AG20443 (cell line): ENCODE measurements around the gene DAZAP1.
A peak's percentile ranks its signal among the peaks of the same experiment; 100 is the strongest.
"Not testable (repeated sequence)": the region's sequence is repeated elsewhere in the genome, so short reads cannot be mapped to it uniquely, and the experiment has no call there.

Experiments
- DNase-seq: peaks from one replicate; pipeline ENCODE4 v3.0.0; 2012; ENCODE audit warnings: low spot score, mixed read lengths

The DAZAP1 gene

DNA sequence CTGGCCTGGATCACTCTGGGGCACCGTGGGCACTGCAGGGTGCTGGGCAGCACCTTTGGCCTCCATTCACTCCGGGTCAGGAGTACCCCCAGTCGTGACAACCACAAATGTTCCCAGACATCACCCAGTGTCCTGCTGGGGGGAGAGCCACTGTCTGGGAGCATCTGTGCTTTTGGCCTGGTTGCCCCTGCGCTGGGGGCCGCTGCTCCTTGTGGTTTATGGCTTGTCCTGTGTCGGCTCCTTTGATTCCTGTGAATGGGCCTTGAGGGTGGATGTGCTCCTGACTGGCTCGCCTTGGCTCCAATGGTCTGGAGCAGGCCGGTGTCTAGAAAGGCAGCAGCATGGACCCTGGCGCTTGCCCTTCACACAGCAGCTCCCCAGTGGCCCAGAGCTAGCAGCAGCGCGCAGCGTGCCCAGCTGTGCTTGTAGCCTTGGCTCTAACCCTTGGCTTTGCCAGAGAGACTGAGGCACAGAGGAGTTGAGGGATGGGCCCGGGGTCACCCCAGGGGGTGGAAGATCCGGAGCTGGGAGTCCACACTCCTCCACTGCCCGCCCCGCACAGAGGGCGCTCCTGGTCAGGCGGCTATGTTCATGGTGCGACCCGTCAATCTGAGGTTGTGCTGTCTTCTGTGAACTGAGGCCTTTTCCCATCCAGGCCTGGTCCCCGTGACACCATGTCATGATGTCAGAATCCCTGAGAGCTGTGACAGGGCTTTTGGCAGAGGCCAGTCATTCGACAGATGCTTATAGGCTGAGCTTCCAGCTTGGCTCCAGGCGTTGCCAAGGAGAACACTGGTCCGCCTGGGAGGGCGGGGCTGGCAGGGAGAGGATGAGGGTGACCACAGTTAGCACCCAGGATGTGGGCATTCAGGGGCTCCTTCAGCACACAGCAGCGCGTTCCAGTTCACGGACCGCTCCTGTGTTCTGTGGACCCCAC is 4.1 kb downstream of the DAZAP1 start:
- DNase-seq: peak; percentile 58

DNA sequence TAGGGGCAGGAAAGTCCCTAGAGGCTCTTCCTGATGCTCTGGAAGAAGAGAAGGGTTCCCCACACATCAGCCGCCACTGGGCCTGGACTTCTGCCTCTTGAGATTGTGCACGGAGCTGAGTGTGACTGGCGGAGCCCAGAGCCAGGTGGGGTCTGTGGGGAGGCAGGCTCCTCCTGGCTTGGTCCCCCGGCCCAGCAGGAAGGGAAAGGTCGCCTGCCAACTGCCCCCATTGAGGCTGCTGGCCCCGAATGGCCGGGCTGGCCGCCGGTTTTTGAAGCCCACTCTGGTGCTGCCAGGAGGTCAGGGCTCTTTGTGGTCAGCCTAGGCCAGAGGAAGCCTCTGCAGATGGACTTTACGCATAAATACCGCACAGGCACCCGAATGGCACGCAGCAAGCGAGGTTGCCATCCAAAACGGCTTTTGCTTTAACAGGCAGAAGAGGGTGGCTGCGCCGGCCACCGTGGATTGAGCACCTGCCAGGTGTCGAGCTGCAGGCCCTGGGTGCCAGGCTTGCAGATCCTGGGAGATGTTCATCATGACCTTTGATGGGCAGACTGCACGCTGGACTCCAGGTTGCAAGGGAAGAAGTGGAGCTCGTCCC is 5.0 kb downstream of the DAZAP1 start:
- DNase-seq: no peak

DNA sequence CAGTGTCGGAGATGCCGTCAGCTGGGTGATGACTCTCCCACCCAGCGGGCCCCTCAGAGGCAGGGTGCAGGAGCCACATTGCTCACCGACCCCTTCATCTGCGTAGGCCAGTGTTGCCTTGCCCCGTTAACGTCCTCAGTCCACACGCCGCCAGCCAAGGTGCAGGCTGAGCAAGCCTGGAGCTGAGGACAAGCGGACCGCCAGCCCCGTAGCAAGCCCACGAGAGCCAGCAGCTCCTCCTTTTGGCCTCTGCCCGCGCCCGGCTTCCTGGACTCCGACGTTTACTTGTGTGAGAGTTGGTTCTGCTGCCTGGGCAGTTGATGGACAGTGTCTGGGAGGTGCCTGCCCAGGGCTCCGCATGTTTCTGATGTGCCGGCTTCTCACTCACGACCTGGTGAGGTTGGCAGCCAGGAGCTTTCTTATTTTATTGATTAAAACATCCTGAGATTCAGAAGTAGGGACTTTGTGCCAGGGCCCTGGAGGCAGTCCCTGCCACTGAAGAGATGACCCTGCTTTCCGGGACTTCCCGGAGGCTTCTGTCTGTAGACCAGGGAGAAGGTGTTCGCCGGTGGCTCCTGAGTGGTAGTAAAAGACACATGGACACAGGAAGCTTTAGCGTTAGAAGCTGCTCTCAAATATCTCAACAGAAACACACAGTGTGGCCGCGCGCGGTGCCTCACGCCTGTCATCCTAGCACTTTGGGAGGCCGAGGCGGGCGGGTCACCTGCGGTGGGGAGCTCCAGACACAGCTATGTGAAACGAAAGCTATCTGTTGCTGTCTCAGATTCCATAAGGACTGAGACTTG is 5.8 kb downstream of the DAZAP1 start:
- no peak for DNase-seq

DNA sequence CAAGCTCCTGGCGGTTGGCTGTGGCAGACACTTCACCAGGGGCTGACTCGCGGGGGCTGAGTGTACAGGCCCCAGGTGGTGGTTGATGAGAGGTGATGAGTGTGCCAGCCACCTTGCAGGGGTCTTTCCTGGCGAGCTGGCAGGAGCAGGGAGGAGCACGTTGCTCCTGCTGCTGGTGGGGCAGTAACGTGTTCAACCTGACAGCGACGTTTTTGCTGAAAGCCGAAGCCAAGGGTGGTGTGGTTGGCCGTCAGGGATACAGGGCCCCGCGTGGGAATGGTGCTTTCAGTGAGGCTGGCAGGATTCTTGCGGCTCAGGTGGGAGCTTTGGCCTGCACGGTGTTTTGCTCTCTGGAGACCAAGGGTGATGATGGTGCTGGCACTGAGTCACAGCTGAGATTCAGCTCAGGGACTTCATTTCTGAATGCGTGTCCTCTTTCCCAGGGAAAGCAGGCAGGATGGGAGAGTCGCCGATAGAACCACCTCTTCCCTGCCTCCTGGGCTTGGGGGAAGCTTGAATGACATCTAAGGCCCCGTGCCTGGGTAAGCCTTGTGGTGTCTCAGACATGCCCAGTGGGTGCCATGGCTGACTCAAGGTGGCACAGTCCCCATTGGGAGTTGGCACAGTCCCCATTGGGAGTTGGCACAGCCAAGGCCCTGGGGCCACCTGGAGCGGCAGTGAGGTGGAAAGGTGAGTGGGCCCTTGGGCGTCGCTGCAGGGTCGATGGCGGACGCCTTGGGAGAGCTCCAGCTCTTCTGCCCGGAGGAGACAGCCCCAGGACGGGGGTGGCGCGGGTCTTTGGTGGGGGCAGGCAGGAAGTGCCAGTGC is 8.8 kb downstream of the DAZAP1 start:
- no peak for DNase-seq

DNA sequence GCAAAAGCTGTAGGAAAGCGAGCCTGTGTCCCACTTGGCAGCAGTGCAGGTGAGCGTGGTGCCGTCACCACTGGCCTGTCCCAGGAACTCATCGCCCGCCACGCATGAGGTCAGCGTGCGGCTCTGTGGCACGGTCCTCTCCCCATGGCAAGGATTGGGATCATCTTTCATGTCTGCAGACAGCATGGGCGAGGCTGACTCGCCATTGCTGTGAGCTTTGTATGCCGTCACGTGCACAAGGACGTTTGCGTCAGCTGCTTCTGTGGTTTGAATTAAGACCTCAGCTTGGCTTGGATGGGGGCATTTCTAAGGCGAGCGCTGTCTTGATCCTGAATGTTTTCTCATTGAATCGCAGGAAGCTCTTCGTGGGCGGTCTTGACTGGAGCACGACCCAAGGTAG is 9.8 kb downstream of the DAZAP1 start:
- no peak for DNase-seq

DNA sequence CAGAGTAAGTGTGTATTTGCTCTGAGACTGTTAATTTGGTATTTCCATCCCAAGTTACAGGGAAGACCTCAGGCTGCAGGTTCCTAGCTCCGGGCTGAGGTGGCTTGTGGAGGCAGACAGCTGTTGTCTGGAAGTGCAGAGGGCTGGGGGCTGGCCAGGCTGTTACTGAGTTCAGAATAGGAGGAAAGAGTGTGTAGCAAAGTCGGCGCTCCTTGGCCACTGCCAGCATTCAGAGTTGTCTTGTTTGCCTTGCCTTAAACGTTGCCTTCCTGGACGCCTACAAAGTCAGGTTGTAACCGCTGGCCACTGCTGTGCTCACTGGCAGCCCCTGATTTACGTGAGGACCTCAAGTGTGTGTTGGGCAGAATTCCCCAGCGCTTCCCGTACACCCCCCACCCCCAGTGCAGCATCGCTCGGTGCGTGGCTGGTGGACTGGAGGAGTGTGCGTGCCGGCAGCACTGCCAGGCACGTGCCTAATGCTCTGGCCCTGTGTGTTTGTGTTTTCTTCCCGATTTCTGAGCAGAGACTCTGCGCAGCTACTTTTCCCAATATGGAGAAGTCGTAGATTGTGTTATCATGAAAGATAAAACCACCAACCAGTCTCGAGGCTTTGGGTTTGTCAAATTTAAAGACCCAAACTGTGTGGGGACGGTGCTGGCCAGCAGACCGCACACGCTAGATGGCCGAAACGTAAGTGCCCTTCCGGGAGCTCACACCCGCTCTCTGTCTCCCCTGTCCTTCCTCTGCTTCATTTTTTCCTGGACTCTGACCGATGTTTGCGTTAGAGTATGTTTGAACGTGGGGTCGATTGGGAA is 10.5 kb downstream of the DAZAP1 start:
- DNase-seq: no peak

DNA sequence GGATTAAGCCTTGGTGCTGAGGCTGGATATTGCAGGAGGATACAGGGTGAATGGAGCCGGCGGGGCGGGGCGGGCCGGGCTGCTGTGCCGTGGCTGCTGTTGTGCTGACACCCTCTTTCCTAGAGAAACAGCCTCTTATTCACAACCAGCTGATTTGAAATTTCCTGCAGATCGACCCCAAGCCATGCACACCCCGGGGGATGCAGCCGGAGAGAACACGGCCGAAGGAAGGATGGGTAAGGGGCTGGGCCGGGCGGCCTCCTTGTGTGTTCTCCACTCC is 11.1 kb downstream of the DAZAP1 start:
- no peak for DNase-seq

DNA sequence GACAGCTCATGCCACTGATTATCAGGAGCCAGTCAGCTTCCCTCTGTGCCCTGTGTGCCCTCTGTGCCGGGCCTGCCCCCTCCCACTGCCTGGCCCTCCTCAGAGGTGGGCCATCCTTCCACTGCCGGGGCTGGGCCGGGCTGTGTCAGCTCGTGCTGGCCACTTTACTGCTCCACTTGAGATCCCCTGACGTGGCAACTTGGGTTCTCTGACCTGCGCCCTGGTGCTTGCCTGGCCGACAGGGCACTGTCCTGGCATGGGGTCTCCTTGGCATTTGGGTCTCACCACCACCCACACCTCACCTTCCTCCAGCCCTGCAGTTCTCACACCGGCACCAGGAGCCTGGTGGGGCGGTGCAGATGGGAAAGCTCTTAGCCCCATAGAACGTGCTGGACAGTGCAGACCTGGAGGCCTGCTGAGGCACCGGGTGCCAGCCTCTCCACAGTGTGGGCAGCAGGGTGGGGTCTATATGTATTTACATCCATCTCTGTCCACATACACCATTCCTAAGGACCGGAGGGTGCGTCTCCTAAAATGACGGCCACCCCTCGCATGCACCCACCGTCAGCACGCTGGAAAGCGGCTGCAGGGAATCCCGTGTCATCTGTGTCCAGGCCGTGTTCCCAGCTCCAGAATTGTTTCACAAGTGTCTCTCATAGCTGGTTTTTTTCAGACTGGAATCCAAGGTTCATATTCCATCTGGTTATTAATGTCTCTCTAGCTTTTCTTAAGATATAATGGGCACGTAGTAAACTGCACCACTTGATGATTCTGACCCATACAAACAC is 11.8 kb downstream of the DAZAP1 start:
- no peak for DNase-seq

DNA sequence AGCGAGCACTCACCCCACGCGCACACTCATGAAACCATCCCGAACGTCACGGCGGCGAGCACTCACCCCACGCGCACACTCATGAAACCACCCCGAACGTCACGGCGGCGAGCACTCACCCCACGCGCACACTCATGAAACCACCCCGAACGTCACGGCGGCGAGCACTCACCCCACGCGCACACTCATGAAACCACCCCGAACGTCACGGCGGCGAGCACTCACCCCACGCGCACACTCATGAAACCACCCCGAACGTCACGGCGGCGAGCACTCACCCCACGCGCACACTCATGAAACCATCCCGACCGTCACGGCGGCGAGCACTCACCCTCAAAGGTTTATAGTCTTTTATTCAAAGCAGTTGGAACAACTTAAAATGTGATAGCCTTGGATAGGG is 12.7 kb downstream of the DAZAP1 start:
- not testable (repeated sequence) for DNase-seq

DNA sequence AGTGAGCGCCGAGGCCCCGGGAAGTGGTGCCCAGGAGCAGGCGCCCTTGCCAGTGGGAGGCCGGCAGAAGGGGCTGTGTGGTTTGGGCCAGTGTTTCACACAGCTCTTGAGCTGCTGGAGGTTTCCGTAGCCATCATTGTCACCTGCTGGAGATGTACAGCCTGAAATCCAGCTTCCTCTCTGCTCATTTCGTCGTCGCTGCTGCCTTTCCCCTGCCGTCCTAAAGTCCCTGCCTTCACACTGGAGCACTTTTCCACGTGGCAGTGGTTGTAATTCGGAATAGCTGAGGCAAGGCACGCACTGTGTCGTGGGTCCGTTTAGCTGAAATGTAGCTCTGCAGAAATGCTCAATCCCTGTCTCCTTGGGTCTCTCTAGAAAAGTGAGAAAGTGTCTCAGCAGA is 13.2 kb downstream of the DAZAP1 start:
- DNase-seq: no peak

DNA sequence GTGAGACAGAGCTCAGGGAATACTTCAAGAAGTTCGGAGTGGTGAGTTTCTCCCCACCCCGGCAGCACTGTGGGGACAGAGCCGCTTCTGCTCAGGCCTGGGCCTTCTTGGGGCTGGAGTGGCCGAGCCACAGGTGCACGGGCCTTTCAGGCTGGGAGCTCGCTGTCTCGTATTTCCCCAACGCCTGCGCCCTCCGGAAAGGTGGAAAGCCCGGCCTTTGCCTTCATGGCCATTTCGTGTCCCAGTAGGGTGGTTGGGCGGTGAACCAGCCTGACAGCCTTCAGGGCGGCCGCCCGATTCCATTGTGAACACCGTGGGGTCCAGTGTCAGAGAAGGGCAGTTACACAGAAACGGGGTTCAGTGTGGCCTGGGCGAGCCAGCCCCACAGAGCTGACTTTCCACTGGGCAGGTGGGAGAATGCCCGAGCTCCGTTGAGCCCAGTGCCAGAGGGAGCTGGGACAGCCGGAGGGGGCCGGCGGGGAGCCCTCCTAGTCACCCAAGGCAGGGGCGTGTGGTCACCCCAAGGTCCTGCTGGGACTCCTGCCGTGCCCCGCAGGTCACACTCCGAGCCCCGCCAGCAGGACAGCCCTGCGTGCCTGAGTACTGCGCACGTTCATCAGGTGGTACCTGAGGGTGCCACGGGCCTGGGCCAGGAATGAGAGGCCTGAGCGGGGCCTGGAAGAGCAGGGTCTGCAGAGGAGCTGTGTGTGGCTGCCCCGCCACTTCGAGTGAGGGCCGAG is 14.0 kb downstream of the DAZAP1 start:
- DNase-seq: no peak

DNA sequence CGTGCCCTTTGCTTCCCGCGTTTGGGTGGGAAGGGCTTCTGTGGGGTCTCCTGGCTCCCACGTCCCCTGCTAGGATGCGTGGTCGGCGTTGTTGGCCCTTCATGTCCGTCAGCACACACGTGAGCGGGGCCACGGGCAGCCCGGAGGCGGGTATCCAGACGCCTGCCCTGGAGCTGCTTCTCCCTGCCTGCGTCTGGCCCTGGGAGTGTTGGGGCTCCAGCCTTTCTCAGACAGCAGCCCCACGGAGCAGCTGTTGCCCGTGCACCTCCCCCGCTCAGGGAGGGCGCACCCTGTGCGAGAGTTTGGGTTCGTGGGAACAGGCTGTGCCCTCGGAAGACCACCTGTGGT is 14.5 kb downstream of the DAZAP1 start:
- no peak for DNase-seq

DNA sequence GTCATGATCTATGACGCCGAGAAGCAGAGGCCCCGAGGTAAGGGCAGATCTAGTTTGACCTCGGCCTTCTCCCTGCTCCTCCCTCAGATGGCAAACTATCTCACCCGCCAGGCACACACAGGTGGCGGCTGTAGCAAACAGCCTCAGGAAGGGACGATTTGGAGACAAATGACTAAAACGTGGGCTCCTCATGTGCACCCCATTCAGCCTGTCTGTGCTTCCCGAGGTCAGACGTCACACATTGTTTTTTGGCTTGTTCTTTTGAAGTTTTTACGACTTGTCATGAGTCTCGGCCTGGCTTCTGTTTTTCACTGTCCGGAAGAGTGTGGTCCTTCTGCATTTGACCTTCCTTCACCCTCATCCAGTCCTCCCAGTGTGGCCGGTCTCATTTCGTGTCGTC is 15.0 kb downstream of the DAZAP1 start:
- no peak for DNase-seq

DNA sequence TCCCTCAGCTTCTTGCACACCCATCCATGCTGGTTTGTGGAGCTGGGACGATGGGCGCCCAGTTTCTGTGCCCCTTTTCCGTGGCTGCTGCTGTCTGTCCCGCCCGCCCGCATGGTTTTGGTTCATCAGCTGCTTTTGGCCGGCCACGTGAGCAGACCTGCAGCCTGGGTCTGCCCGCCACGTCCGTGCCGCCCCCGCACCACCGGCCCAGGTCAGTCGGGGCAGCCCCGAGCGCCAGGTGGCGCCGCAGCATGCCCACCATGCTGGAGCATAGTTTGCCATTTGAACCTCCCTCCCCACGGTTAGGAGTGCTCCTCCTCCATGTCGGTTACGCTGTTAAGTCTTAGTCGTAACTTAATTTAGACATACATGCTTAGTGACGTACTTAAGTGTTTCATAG is 15.6 kb downstream of the DAZAP1 start:
- DNase-seq: no peak

DNA sequence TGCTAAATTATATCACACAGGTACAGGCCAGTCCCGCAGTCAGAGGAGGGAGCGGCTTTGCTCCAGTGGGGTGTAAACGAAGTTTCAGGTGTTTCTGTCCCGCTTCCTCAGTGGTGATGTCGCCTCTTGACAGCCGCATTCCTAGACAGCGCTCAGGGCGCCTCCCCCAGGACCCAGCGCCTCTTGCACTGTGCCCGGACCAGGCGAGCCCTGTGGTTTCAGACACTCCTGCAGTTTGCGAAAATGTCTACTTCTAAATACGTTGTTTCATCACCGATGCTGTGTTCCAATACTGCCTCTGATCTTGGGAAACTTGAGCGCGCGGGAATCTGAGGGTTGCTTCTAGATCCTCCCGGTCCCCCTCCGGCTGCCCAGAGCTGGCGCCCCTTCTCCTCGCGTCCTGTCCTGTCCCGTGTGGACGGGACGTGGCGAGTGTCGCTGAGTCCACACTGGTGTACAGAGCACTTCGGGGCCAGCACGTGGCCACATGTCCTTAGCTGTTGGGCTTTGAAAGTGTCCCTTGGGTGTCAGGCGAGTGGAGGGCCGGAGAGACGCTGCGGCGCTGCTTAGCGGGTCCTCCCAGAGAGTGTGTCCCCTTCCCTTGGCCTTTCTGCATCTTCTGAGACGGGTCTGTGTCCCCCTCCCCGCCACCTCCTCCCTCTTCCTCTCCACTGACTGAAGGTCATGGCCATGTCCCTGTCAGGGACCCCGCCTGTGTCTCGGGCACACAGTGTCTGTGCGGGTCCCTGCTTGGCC is 16.2 kb downstream of the DAZAP1 start:
- no peak for DNase-seq

DNA sequence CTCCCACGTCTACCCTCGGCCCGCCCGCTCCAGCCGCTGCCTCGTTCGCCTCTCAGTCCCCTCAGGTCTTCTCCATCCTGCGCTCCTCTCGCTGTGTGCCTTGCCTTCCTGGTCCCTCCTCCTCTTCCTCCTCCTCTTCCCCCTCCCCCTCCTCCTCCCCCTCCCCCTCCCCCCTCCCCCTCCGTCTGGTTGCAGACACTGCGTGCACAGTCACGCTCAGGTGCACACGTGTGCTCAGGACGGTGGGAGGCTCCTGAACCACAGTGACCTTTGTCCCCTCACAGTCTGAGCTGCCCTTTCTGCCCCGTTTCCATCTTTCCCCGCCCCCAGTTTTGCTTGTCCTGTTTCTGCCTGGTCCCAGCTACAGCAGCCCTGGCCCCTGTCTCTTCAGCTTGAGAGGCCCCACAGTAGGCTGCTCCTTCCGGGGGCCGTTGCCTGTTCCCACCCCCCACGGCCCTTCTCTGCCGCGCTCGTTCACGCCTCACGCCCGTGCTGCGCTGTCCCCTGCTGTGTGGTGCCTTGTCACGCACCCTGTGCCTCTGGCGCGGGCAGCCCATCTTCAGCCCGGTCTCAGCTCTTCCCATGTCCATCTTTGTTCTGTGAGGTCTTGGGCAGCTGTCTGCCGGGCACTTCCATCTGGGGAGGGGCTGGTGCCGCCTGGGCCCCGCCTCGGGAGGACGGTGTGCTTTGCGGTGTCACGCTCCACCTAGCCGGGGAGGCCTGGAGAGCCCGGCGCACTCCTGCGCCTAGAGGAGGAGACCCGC is 17.0 kb downstream of the DAZAP1 start:
- DNase-seq: no peak

DNA sequence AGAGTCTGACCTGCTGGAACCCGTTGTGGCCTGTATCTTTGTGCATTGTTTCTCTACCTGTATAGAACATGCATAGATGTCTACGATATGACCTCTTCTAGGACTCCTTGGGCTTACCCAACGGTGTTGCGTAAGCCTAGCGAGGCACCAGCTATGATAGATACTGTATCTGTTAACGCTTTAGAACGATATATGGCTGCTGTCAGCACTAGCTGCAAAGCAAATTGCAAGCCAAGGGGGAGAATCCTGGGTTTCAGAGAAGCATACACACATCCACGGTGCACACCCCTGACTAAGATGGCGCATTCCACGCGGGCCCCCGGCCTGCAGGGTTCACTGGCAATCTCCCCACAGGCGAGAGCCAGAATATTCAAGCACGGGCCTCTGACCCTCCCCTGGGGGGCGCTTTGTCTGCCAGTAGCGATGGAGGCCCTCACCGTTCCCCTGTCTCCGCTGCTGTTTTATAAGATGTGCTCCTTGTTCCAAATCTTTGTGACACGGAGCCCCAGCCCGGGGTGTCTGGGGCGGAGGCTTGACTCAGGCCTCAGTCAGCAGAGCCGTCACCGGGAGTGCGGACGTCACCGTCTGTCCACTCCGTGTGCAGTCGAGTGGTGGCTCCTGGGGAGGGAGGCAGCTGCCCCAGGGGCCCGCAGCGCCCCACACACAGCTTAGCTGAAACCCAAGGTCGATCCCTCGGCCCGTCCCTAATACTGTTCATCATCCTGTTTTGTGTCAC is 17.9 kb downstream of the DAZAP1 start:
- no peak for DNase-seq

DNA sequence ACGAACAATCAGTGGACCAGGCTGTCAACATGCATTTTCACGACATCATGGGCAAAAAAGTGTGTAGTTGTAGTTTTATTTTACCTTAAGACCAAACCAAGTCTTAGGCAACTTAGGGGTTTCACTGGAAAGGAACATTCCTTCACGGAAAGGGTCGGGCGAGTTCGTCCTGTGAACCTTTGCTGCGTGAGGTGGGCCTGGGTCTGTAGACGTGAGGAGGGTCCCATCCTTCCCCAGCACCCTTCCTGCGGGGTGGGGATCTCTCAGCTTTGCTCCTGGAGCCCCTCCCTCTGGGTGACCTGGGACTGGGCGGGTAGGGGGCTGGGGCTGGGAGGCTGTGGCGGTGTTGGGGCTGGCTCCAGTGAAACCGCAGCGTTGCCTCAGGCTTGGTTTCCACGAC is 18.5 kb downstream of the DAZAP1 start:
- DNase-seq: no peak
